GM20000 (cell line): Measurements from ENCODE around the gene LCN12.

Experiments used
- DNase-seq: peaks from one replicate; pipeline ENCODE4 v3.0.0; 2012; ENCODE audit warnings: low spot score
- TF ChIP-seq, protein P1 (sequence below): IDR thresholded peaks from 2 replicates; pipeline ENCODE4 v1.5.1; 2012; ENCODE audit warnings: mild to moderate bottlenecking, control low read depth; ENCODE audit errors: extremely low read depth, missing control alignments

The LCN12 gene

DNA sequence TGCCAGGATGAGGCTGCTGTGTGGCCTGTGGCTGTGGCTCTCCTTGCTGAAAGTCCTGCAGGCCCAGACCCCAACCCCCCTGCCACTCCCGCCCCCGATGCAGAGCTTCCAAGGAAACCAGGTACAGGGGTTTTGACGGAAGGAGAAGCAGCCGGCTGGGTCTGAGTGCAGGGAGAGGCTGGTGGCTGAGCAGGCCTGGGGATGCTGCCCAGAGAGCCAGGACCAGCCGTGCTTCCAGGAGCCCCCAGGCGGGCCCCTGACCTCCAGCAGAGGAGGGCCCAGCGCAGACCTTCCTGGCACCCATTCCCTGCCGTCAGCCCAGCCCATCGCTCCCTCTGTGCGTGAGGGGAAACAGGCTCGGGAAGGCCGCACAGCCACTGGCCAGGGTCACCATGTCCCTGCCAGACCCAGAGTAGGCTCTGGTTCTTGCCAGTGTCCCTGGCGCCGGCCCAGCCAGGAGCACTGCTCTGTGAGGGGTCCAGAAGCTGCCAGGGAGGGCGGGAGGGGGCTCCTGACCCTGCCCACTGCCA lies 313 bp downstream of the LCN12 start:
- DNase-seq, result no peak

DNA sequence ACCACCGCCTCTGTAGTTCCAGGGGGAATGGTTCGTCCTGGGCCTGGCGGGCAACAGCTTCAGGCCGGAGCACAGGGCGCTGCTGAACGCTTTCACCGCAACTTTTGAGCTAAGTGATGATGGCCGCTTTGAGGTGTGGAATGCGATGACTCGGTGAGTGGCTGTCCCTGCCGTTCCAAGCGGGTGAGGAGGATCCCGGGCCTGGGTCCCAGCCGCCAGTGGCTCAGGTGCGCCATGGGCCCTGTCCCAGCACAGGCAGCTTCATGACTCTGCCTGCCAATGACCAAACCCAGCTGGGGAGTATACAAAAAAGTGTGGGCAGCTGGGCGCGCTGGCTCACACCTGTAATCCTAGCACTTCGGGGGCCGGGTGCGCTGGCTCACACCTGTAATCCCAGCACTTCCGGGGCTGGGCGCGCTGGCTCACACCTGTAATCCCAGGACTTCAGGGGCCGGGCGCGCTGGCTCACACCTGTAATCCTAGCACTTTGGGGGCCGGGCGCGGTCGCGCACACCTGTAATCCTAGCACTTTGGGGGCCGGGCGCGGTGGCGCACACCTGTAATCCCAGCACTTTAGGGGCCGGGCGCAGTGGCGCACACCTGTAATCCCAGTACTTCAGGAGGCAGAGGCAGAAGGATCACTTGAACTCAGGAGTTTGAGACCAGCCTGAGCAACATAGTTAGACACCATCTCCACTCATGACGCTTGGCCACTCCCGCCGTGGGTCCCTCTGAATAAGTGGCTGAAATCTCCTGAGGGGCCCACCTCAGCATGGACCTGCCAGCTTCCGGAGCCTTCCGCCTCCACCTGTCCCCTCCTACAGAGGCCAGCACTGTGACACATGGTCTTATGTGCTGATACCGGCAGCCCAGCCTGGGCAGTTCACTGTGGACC lies 1.1 kb downstream of the LCN12 start:
- TF ChIP-seq, protein P1, sequence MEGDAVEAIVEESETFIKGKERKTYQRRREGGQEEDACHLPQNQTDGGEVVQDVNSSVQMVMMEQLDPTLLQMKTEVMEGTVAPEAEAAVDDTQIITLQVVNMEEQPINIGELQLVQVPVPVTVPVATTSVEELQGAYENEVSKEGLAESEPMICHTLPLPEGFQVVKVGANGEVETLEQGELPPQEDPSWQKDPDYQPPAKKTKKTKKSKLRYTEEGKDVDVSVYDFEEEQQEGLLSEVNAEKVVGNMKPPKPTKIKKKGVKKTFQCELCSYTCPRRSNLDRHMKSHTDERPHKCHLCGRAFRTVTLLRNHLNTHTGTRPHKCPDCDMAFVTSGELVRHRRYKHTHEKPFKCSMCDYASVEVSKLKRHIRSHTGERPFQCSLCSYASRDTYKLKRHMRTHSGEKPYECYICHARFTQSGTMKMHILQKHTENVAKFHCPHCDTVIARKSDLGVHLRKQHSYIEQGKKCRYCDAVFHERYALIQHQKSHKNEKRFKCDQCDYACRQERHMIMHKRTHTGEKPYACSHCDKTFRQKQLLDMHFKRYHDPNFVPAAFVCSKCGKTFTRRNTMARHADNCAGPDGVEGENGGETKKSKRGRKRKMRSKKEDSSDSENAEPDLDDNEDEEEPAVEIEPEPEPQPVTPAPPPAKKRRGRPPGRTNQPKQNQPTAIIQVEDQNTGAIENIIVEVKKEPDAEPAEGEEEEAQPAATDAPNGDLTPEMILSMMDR, result no peak
- no peak for DNase-seq

More for the DNA sequence above, 313 bp downstream of the LCN12 start:
- TF ChIP-seq, protein P1, result no peak

DNA sequence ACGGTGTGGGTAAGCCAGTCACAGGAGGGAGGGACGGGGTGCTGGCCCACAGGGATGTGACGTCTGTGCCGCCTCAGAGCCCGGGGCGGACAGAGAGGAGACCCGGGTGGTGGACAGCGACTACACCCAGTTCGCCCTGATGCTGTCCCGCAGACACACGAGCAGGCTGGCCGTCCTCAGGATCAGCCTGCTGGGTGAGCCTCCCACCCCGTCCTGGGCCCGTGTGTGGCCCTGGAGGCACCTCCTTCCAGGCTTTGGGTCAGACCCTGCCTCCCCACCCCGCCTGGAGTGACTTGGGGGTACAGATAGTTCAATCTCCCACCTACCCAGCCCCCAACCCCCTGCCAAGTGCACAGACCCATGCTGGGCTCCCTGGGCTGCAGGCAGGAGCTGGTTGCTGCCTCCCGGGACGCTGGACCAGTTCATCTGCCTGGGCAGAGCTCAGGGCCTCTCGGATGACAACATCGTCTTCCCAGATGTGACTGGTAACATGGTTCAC lies 1.7 kb downstream of the LCN12 start:
- TF ChIP-seq, protein P1, result no peak

DNA sequence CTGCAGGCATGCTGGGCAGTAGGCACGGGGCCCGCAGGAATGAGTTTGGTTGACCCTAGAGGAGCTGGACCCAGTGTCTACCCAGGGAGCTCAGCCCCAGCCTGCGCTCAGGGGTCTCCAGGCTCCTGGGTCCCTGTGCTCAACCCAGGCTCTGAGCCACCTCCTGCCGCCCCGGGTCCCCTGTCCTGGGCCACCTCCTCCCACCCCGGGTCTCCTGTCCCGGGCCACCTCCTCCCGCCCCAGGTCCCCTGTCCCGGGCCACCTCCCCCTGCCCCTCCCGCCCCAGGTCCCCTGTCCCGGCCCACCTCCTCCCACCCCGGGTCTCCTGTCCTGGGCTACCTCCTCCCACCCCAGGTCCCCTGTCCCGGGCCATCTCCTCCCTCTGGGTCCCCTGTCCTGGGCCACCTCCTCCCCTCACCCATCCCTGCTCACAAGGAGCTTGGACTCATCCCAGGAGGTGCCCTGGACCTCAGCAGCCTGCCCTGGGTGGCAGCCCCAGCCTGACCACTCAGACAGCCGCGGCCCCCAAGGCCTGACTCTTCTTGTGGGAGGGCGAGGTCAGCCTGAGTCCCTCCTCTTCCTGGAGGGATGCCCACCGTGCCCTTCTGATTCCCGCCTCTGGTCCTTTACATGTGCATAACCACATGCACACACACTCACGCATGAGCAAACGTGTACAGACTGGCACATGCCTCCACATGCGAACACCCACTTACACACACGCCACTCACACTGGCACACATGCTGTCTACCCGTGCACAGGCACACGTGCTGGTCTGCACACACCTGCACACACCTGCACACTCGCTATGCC lies 2.4 kb downstream of the LCN12 start:
- TF ChIP-seq, protein P1, result no peak
- no peak for DNase-seq

More for the DNA sequence above, 1.7 kb downstream of the LCN12 start:
- no peak for DNase-seq

DNA sequence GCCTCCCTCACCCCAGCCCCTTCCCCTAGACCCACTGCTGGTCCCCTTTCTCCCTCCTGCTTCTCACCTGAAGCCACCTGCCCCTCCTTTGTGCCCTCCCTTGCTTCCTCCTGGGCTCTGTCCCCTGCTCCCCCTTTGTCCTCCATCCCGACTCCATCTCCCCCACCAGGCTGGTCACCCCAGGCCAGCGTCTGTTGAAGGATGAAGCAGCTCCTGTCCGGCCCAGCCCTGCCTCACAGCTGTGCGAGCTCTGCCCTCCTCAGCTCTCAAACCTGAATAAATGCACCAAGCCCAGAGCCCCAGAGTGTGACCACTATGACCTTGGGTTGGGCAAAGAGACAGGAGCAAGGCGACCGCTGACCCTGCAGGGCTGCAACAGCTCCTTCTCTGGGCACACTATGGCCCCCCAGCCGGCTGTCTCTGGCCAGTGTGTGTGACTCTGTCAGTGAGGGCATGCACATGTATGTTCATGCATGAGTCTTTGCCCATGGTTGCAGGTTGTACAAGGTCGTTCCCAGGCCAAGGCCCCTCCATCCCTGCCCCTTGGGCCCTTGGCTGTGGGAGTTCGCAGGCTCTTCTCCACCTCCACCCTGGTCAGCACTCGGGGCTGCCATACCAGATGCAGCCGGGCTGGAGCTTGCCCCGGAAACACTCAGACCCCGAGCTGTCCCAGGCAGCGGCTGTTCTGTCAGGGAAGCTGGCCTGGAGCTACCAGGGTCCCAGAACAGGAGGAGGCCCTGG lies 3.3 kb downstream of the LCN12 start:
- TF ChIP-seq, protein P1, result no peak
- DNase-seq, result no peak

DNA sequence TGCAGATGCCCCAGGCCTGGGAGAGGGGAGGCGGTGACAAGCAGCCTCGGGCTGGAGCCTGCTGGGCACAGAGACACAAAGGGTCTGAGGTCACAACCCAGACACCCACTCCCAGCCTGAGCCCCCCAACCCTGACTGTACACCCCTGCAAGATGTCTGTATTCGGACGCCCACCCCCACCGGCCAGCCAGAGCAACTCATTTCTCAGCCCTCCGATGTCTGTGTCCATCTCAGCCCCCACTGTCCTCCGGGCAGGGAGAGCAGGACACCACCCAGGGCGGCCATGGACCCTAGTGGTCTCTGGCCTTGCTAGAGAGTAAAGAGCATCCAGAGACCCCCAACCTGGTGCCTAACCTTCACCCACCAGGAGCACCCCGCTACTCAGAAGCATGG lies 3.9 kb downstream of the LCN12 start:
- no peak for DNase-seq
- TF ChIP-seq, protein P1, result no peak
